ENCODE results near the gene CRIP2.
A peak's percentile ranks its signal among the peaks of the same experiment; 100 is the strongest.

Gene CRIP2

DNA sequence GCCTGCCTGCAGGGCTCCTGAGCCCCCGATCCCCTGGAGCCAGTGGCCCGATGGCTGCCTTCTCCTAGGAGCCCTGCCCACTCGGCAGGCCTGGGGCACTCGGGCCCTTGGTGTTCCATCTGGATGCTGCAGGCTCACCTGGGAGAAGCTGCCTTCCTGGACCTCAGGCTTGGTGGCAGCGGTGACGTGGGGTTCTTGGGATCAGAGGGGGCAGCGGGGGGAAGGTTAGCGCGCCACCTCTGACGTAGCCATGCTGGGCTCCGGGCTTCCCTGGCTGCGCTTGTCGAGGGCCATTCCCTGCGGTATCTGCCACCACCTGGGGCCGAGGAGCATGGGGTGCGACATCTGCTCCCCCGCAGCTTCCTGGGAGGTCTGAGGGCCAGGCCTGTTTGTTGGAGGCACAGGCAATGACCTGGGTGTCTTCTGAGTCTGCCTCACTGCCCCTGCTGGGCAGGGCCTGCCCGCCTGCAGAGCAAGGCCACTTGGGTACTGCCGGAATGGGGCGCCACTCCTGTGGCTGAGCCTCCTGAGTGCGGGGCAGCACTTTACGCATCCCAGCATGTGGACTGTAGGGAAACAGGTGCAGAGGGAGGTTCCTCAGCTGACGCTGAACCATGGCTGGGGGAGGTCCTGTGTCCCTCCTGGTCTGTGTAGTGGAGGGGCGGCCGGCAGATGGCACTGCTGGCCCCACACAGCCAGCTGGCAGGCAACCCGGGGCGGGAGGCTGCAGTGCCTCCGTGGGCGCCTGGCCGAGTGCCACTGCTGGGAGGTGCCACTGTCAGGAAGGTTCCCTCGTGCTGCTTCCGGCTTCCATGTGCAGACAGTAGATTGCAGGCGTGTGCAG is 34.7 kb upstream of the CRIP2 start:
- Histone ChIP-seq H3K27me3 (ENCODE audit: control insufficient read depth in 3 of 3, insufficient read depth in 3 of 3, low read depth in 1 of 3, low read length in 3 of 3) (no peaks in the 10 kb centered on the region), H3K14ac (ENCODE audit: low read length) (no peak overlapping the region), H3K23ac (ENCODE audit: low read depth, low read length, poor library complexity) (peak overlapping the region; percentile 85), H3K9me3 (replicated peaks in 1 of 2; ENCODE audit: control insufficient read depth in 2 of 2, insufficient read depth in 1 of 2, low read depth in 1 of 2, low read length in 2 of 2) (peaks cover 1 to 2% of the 10 kb centered on the region in 2 donors), H3K79me1 (ENCODE audit: low read depth, low read length) (peaks cover 42% of the 10 kb centered on the region), H3K4me3 (ENCODE audit: low read length in 2 of 2) (no peak overlapping the region), H3K4ac (ENCODE audit: low read length) (no peak overlapping the region), H2BK5ac (ENCODE audit: low read length) (peak overlapping the region; percentile 24), H3K4me1 (ENCODE audit: control insufficient read depth in 2 of 2, insufficient read depth in 1 of 2, low read depth in 1 of 2, low read length in 2 of 2) (no peaks in the 10 kb centered on the region), H3K27ac (replicated peaks; ENCODE audit: low read length) (no peak overlapping the region), H2AFZ (ENCODE audit: low read length) (no peak overlapping the region), H2AK5ac (ENCODE audit: low read depth, low read length) (no peak overlapping the region), H2BK12ac (ENCODE audit: low read length) (peak overlapping the region; percentile 73), H2BK15ac (ENCODE audit: low read length) (no peak overlapping the region), H4K8ac (ENCODE audit: low read depth, low read length) (no peak overlapping the region), H2BK120ac (ENCODE audit: low read depth, low read length) (no peak overlapping the region), H3K36me3 (replicated peaks in 1 of 2; ENCODE audit: control insufficient read depth in 2 of 2, insufficient read depth in 2 of 2, low read length in 2 of 2) (peaks cover 29 to 73% of the 10 kb centered on the region in 2 donors), H3K18ac (ENCODE audit: low read length) (peak overlapping the region; percentile 48), H3K4me2 (ENCODE audit: insufficient read depth, low read length, poor library complexity, severe bottlenecking) (no peak overlapping the region), H3K9ac (ENCODE audit: low read depth, low read length, poor library complexity) (no peak overlapping the region), H4K91ac (ENCODE audit: low read depth, low read length, poor library complexity) (no peak overlapping the region)
- no CpG with 5 or more reads among the region's 33 CpGs for WGBS, 2 donors (ENCODE audit: extremely low coverage in 2 of 2, insufficient read length in 2 of 2, insufficient replicate concordance in 1 of 2)
- DNase-seq (ENCODE audit: low spot score), result no peak

DNA sequence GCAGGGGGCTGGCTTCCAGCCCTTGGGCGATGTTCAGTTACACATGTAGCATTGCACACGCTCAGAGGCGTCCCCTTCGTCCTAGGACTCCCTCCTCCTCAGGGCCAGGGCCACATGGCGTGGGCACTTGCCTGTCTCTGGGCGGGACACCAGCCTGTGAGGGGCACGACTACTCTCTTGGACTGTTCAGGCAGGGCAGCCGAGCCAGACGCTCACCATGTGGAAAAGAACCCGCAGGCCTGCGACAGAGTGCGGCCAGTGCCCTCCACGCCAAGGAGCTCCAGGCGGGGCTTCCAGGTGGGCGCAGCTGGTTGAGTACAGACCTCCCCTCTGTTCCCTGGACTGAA is 34.1 kb upstream of the CRIP2 start:
- Histone ChIP-seq H2BK12ac (ENCODE audit: low read length) (no peak overlapping the region), H3K9ac (ENCODE audit: low read depth, low read length, poor library complexity) (no peak overlapping the region), H3K4me2 (ENCODE audit: insufficient read depth, low read length, poor library complexity, severe bottlenecking) (no peak overlapping the region), H4K91ac (ENCODE audit: low read depth, low read length, poor library complexity) (no peak overlapping the region), H3K9me3 (replicated peaks in 1 of 2; ENCODE audit: control insufficient read depth in 2 of 2, insufficient read depth in 1 of 2, low read depth in 1 of 2, low read length in 2 of 2) (peaks cover 0 to 2% of the 10 kb centered on the region in 2 donors), H3K18ac (ENCODE audit: low read length) (no peak overlapping the region), H2AFZ (ENCODE audit: low read length) (no peak overlapping the region), H3K14ac (ENCODE audit: low read length) (no peak overlapping the region), H2BK15ac (ENCODE audit: low read length) (no peak overlapping the region), H2BK5ac (ENCODE audit: low read length) (peak overlapping the region; percentile 24), H3K4ac (ENCODE audit: low read length) (no peak overlapping the region), H2BK120ac (ENCODE audit: low read depth, low read length) (no peak overlapping the region), H3K23ac (ENCODE audit: low read depth, low read length, poor library complexity) (peak overlapping the region; percentile 85), H4K8ac (ENCODE audit: low read depth, low read length) (no peak overlapping the region), H3K27ac (replicated peaks; ENCODE audit: low read length) (no peak overlapping the region), H3K79me1 (ENCODE audit: low read depth, low read length) (peaks cover 42% of the 10 kb centered on the region), H3K4me3 (ENCODE audit: low read length in 2 of 2) (no peak overlapping the region), H3K36me3 (replicated peaks in 1 of 2; ENCODE audit: control insufficient read depth in 2 of 2, insufficient read depth in 2 of 2, low read length in 2 of 2) (peaks cover 31 to 72% of the 10 kb centered on the region in 2 donors), H3K4me1 (ENCODE audit: control insufficient read depth in 2 of 2, insufficient read depth in 1 of 2, low read depth in 1 of 2, low read length in 2 of 2) (no peaks in the 10 kb centered on the region), H2AK5ac (ENCODE audit: low read depth, low read length) (no peak overlapping the region), H3K27me3 (ENCODE audit: control insufficient read depth in 3 of 3, insufficient read depth in 3 of 3, low read depth in 1 of 3, low read length in 3 of 3) (no peaks in the 10 kb centered on the region)
- no CpG with 5 or more reads among the region's 15 CpGs for WGBS, 2 donors (ENCODE audit: extremely low coverage in 2 of 2, insufficient read length in 2 of 2, insufficient replicate concordance in 1 of 2)
- DNase-seq (ENCODE audit: low spot score), result no peak

DNA sequence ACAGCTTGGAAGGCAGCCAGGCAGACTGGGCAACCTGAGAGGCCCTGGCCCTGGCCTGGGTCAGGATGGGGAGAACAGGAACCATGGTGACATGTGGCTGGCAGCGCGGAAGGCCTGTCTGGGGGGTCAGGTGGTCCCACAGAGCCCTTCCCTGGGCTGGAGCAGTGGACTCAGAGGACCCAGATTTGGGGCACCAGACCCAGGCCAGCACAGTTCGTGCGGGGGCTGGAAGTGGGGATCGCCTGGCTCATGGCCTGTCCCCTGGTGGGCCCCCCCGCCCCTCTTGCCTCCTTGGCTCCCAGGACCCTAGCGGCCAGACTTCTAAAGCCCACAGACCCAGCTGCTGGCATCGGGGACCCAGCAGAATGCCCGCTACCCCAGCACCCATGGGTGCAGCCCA is 33.6 kb upstream of the CRIP2 start:
- Histone ChIP-seq H3K23ac (ENCODE audit: low read depth, low read length, poor library complexity) (peak overlapping the region; percentile 85), H2BK15ac (ENCODE audit: low read length) (no peak overlapping the region), H3K27me3 (ENCODE audit: control insufficient read depth in 3 of 3, insufficient read depth in 3 of 3, low read depth in 1 of 3, low read length in 3 of 3) (no peaks in the 10 kb centered on the region), H3K4ac (ENCODE audit: low read length) (no peak overlapping the region), H2BK12ac (ENCODE audit: low read length) (no peak overlapping the region), H3K4me2 (ENCODE audit: insufficient read depth, low read length, poor library complexity, severe bottlenecking) (no peak overlapping the region), H2BK120ac (ENCODE audit: low read depth, low read length) (no peak overlapping the region), H4K8ac (ENCODE audit: low read depth, low read length) (no peak overlapping the region), H3K18ac (ENCODE audit: low read length) (no peak overlapping the region), H3K4me1 (ENCODE audit: control insufficient read depth in 2 of 2, insufficient read depth in 1 of 2, low read depth in 1 of 2, low read length in 2 of 2) (no peaks in the 10 kb centered on the region), H3K14ac (ENCODE audit: low read length) (no peak overlapping the region), H4K91ac (ENCODE audit: low read depth, low read length, poor library complexity) (no peak overlapping the region), H3K79me1 (ENCODE audit: low read depth, low read length) (peaks cover 42% of the 10 kb centered on the region), H3K9ac (ENCODE audit: low read depth, low read length, poor library complexity) (peak overlapping the region; percentile 12), H2AK5ac (ENCODE audit: low read depth, low read length) (no peak overlapping the region), H2BK5ac (ENCODE audit: low read length) (no peak overlapping the region), H3K4me3 (ENCODE audit: low read length in 2 of 2) (no peak overlapping the region), H3K36me3 (replicated peaks in 1 of 2; ENCODE audit: control insufficient read depth in 2 of 2, insufficient read depth in 2 of 2, low read length in 2 of 2) (peaks cover 32 to 75% of the 10 kb centered on the region in 2 donors), H3K27ac (replicated peaks; ENCODE audit: low read length) (no peak overlapping the region), H3K9me3 (replicated peaks in 1 of 2; ENCODE audit: control insufficient read depth in 2 of 2, insufficient read depth in 1 of 2, low read depth in 1 of 2, low read length in 2 of 2) (peaks cover 0 to 2% of the 10 kb centered on the region in 2 donors), H2AFZ (ENCODE audit: low read length) (no peak overlapping the region)
- no CpG with 5 or more reads among the region's 9 CpGs for WGBS, 2 donors (ENCODE audit: extremely low coverage in 2 of 2, insufficient read length in 2 of 2, insufficient replicate concordance in 1 of 2)
- DNase-seq (ENCODE audit: low spot score), result no peak

DNA sequence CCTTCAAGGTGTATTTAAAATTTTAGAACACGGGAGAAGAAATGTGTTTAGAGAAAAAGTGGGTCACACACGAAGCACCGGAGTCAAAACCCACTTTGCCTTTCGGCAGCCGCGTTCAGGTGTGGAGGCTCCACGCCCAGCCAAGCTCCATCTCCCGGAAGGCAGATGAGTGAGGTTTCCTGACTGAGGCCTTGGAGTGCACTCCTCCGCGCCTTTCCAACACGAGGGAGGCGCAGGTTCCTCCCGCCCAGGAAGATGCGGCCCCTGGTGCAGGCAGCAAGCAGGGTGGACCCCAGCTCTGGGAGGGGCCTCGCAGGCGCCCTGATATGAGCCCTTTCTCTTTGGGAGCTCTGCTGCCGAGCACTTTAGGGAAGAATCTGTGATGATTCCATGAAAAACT is 32.5 kb upstream of the CRIP2 start:
- H3K18ac ChIP-seq (ENCODE audit: low read length), result no peak overlapping the region

More for the DNA sequence above, 32.5 kb upstream of the CRIP2 start:
- no peak for DNase-seq (ENCODE audit: low spot score)
- Histone ChIP-seq H3K4me3 (ENCODE audit: low read length in 2 of 2) (no peak overlapping the region), H2BK120ac (ENCODE audit: low read depth, low read length) (no peak overlapping the region), H2BK12ac (ENCODE audit: low read length) (no peak overlapping the region), H3K36me3 (replicated peaks in 1 of 2; ENCODE audit: control insufficient read depth in 2 of 2, insufficient read depth in 2 of 2, low read length in 2 of 2) (peaks cover 32 to 73% of the 10 kb centered on the region in 2 donors), H3K27me3 (ENCODE audit: control insufficient read depth in 3 of 3, insufficient read depth in 3 of 3, low read depth in 1 of 3, low read length in 3 of 3) (no peaks in the 10 kb centered on the region), H2BK15ac (ENCODE audit: low read length) (no peak overlapping the region), H3K4ac (ENCODE audit: low read length) (no peak overlapping the region), H3K14ac (ENCODE audit: low read length) (peak overlapping the region; percentile 63), H4K91ac (ENCODE audit: low read depth, low read length, poor library complexity) (no peak overlapping the region), H3K4me2 (ENCODE audit: insufficient read depth, low read length, poor library complexity, severe bottlenecking) (no peak overlapping the region), H3K9ac (ENCODE audit: low read depth, low read length, poor library complexity) (no peak overlapping the region), H2AK5ac (ENCODE audit: low read depth, low read length) (no peak overlapping the region), H4K8ac (ENCODE audit: low read depth, low read length) (no peak overlapping the region), H3K79me1 (ENCODE audit: low read depth, low read length) (peaks cover 40% of the 10 kb centered on the region), H2AFZ (ENCODE audit: low read length) (no peak overlapping the region), H3K27ac (replicated peaks; ENCODE audit: low read length) (no peak overlapping the region), H3K4me1 (ENCODE audit: control insufficient read depth in 2 of 2, insufficient read depth in 1 of 2, low read depth in 1 of 2, low read length in 2 of 2) (no peaks in the 10 kb centered on the region), H2BK5ac (ENCODE audit: low read length) (no peak overlapping the region), H3K23ac (ENCODE audit: low read depth, low read length, poor library complexity) (no peak overlapping the region), H3K9me3 (replicated peaks in 1 of 2; ENCODE audit: control insufficient read depth in 2 of 2, insufficient read depth in 1 of 2, low read depth in 1 of 2, low read length in 2 of 2) (no peaks in the 10 kb centered on the region)
- no CpG with 5 or more reads among the region's 17 CpGs for WGBS, 2 donors (ENCODE audit: extremely low coverage in 2 of 2, insufficient read length in 2 of 2, insufficient replicate concordance in 1 of 2)
